ENCODE data around the gene FSTL4.

Gene FSTL4

DNA sequence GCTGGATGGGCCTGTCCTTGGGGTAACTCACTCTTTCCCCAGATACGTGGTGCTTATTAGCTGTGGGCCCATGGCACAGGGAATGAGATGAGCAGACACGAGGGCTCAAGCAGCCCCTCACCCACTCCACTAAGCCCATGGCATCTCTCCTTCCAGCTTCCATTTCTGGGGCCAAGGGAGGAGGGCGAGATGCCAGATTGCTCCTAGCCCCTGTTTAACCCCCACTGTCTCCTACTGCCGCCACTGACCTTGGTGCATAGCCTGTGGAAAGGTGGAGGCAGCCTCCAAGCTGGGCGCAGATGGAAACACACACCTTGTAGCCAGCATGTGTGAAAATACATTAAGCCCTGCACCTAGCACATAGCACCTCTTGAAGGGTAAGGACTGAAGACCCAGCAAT lies 167.6 kb downstream of the FSTL4 start:
- H3K9me2 ChIP-seq (replicated peaks; ENCODE audit: insufficient read depth, low read length) = no peaks in the 10 kb centered on the region
- H3K4me2 ChIP-seq (ENCODE audit: low read depth, low read length) = no peak overlapping the region
- H3K27me3 ChIP-seq (replicated peaks; ENCODE audit: insufficient read depth, low read length) = no peaks in the 10 kb centered on the region
- no peak overlapping the region for H3K27ac ChIP-seq (ENCODE audit: low read length)
- H3K36me3 ChIP-seq (replicated peaks; ENCODE audit: insufficient read depth, low read length) = no peaks in the 10 kb centered on the region
- no peaks in the 10 kb centered on the region for H3F3A ChIP-seq (ENCODE audit: insufficient read depth, low read length)
- no peaks in the 10 kb centered on the region for H3K79me2 ChIP-seq (ENCODE audit: low read length)
- H3K4me3 ChIP-seq (ENCODE audit: low read length) = no peak overlapping the region
- no peak for DNase-seq
- TF ChIP-seq EZH2phosphoT487 (IDR thresholded peaks at IDR 0.05; ENCODE audit: low read length) (no peak), EZH2 (optimal IDR thresholded peaks at IDR 0.05; ENCODE audit: low read depth, low read length) (no peak)
- TF ChIP-seq, protein P1, sequence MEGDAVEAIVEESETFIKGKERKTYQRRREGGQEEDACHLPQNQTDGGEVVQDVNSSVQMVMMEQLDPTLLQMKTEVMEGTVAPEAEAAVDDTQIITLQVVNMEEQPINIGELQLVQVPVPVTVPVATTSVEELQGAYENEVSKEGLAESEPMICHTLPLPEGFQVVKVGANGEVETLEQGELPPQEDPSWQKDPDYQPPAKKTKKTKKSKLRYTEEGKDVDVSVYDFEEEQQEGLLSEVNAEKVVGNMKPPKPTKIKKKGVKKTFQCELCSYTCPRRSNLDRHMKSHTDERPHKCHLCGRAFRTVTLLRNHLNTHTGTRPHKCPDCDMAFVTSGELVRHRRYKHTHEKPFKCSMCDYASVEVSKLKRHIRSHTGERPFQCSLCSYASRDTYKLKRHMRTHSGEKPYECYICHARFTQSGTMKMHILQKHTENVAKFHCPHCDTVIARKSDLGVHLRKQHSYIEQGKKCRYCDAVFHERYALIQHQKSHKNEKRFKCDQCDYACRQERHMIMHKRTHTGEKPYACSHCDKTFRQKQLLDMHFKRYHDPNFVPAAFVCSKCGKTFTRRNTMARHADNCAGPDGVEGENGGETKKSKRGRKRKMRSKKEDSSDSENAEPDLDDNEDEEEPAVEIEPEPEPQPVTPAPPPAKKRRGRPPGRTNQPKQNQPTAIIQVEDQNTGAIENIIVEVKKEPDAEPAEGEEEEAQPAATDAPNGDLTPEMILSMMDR (IDR thresholded peaks at IDR 0.05; ENCODE audit: low read length) = no peak
- no peaks in the 10 kb centered on the region for H3K9me3 ChIP-seq (replicated peaks; ENCODE audit: insufficient read depth, low read length)
- no peak overlapping the region for H3K9ac ChIP-seq (ENCODE audit: low read length)
- H3K4me1 ChIP-seq (ENCODE audit: low read length) = no peaks in the 10 kb centered on the region
- H4K20me1 ChIP-seq (ENCODE audit: insufficient read depth, low read length) = no peaks in the 10 kb centered on the region
- H2AFZ ChIP-seq (ENCODE audit: low read length) = no peak overlapping the region

DNA sequence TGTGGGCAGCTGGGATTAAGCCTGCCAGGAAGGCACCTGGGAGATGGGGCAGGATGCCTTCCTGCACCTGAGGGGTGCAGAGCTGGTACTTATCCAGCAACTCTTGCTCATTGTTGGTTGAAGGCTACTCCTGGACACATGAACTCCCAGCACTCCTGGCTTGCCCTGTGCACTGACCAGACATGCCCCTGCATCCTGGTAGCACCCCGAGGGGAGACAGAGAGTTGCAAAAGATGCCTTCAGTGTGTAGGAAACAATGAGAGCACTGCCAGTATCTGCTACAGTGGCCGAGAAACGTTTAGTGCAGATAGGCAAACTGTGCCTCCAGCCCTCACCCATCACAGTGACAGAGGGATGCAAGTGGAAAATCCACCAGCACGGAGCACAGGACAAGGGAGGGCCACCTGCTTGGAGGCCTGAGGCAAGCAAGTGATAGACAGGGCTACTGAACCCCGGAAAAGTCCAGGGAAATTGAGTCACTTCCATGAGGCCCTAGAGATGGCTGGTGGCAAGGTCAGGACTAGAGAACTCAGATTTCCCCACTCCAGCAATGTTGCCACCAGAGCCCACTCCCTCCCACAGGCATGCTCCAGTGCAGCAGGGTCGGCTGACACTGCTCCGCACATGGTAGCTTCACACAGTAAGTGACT lies 171.1 kb downstream of the FSTL4 start:
- Histone ChIP-seq H3K4me3 (ENCODE audit: low read length) (no peak overlapping the region), H3K27ac (ENCODE audit: low read length) (no peak overlapping the region), H3K27me3 (replicated peaks; ENCODE audit: insufficient read depth, low read length) (no peaks in the 10 kb centered on the region), H3K4me1 (ENCODE audit: low read length) (no peaks in the 10 kb centered on the region), H4K20me1 (ENCODE audit: insufficient read depth, low read length) (no peaks in the 10 kb centered on the region), H3K9me2 (replicated peaks; ENCODE audit: insufficient read depth, low read length) (no peaks in the 10 kb centered on the region), H3K9me3 (replicated peaks; ENCODE audit: insufficient read depth, low read length) (no peaks in the 10 kb centered on the region), H3F3A (ENCODE audit: insufficient read depth, low read length) (no peaks in the 10 kb centered on the region), H3K4me2 (ENCODE audit: low read depth, low read length) (no peak overlapping the region), H2AFZ (ENCODE audit: low read length) (no peak overlapping the region), H3K36me3 (replicated peaks; ENCODE audit: insufficient read depth, low read length) (no peaks in the 10 kb centered on the region), H3K9ac (ENCODE audit: low read length) (no peak overlapping the region), H3K79me2 (ENCODE audit: low read length) (no peaks in the 10 kb centered on the region)
- no peak for DNase-seq
- TF ChIP-seq EZH2 (optimal IDR thresholded peaks at IDR 0.05; ENCODE audit: low read depth, low read length) (no peak), EZH2phosphoT487 (IDR thresholded peaks at IDR 0.05; ENCODE audit: low read length) (no peak)
- TF ChIP-seq, protein P1 (IDR thresholded peaks at IDR 0.05; ENCODE audit: low read length) = no peak

DNA sequence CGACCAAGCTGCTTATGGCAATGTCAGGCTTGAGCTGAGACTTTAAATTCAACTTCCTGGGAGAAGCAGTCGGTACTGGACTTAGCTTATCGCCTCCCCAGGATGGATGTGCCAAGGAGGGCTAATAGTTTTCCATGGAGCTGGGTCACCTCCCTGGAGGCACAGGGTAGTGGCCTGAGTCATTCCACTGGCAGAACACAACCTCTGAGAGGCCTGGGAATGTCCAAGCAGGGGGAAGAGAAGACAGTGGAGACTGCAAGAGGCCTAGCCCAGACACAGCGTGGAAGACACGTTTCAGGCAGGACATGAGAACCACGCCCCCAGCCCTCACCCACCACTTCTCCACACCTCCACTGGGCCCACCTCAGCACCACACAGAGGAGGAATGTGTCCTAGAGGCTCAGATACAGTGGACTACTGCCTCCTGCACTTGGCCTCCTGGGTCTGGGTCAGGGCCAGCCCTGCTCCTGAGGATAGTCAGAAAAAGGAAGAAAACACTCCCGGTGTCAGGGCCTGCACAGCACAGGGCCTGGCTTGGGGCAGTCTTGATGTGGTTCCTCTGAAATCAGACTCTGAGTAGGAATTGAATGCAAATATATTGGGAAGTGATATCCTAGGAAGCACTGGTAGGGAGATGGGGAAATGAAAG lies 171.8 kb downstream of the FSTL4 start:
- no peak overlapping the region for H3K4me2 ChIP-seq (ENCODE audit: low read depth, low read length)
- no peak overlapping the region for H3K4me3 ChIP-seq (ENCODE audit: low read length)

More for the DNA sequence above, 171.8 kb downstream of the FSTL4 start:
- Histone ChIP-seq H3K9me2 (replicated peaks; ENCODE audit: insufficient read depth, low read length) (no peaks in the 10 kb centered on the region), H3K9ac (ENCODE audit: low read length) (no peak overlapping the region), H2AFZ (ENCODE audit: low read length) (no peak overlapping the region), H3K27ac (ENCODE audit: low read length) (no peak overlapping the region), H3K79me2 (ENCODE audit: low read length) (no peaks in the 10 kb centered on the region), H3K9me3 (replicated peaks; ENCODE audit: insufficient read depth, low read length) (no peaks in the 10 kb centered on the region), H3K36me3 (replicated peaks; ENCODE audit: insufficient read depth, low read length) (no peaks in the 10 kb centered on the region), H4K20me1 (ENCODE audit: insufficient read depth, low read length) (no peaks in the 10 kb centered on the region), H3K27me3 (replicated peaks; ENCODE audit: insufficient read depth, low read length) (no peaks in the 10 kb centered on the region), H3F3A (ENCODE audit: insufficient read depth, low read length) (no peaks in the 10 kb centered on the region), H3K4me1 (ENCODE audit: low read length) (no peaks in the 10 kb centered on the region)
- no peak for DNase-seq
- TF ChIP-seq EZH2phosphoT487 (IDR thresholded peaks at IDR 0.05; ENCODE audit: low read length) (no peak), EZH2 (optimal IDR thresholded peaks at IDR 0.05; ENCODE audit: low read depth, low read length) (no peak)
- TF ChIP-seq, protein P1 (IDR thresholded peaks at IDR 0.05; ENCODE audit: low read length) = no peak
